Neural cell (in vitro differentiated cells): ENCODE results near the gene MTMR12. TPM values are rescaled to one million over a fixed set of nuclear protein-coding genes. Genes with fewer than 3 reads are reported as not detected.

Experiments
- H2AFZ ChIP-seq: fragments of 200-600, 300-800 bp; sonication (generic), shearing (Covaris generic); 2 replicates; pipeline ENCODE4 v1.6.0; 2014; ENCODE audit warnings: low read depth, mild to moderate bottlenecking, antibody characterized with exemption, low read length, moderate library complexity
- H3F3A ChIP-seq: fragments of 200-600 bp; shearing (Covaris generic); 2 replicates; pipeline ENCODE4 v1.6.1; 2016; ENCODE audit warnings: mild to moderate bottlenecking, moderate library complexity, mixed read lengths, antibody characterized with exemption, low read length; ENCODE audit not compliant: insufficient read depth, poor library complexity, severe bottlenecking
- H3K27ac ChIP-seq: fragments of 200-600, 300-800 bp; sonication (generic), shearing (Covaris generic); 2 replicates; pipeline ENCODE4 v1.5.1; 2014; ENCODE audit warnings: mild to moderate bottlenecking, low read length, moderate library complexity
- H3K27me3 ChIP-seq: fragments of 300-800, 200-600 bp; sonication (generic), shearing (Covaris generic); 2 replicates; pipeline ENCODE4 v1.6.0; 2014; ENCODE audit warnings: mild to moderate bottlenecking, low read depth, low read length, moderate library complexity; ENCODE audit not compliant: insufficient read depth
- H3K36me3 ChIP-seq: fragments of 300-800, 200-600 bp; sonication (generic), shearing (Covaris generic); 2 replicates; pipeline ENCODE4 v1.5.1; 2014; ENCODE audit warnings: mild to moderate bottlenecking, antibody characterized with exemption, low read length, moderate library complexity; ENCODE audit not compliant: insufficient read depth
- H3K4me2 ChIP-seq: fragments of 300-800, 200-600 bp; sonication (generic), shearing (Covaris generic); 2 replicates; pipeline ENCODE4 v1.6.0; 2014; ENCODE audit warnings: mild to moderate bottlenecking, low read length
- H3K4me3 ChIP-seq: fragments of 300-800, 200-600 bp; sonication (generic), shearing (Covaris generic); 2 replicates; pipeline ENCODE4 v1.5.1; 2014; ENCODE audit warnings: mild to moderate bottlenecking, low read length, moderate library complexity
- H3K79me2 ChIP-seq: fragments of 200-600 bp; shearing (Covaris generic); replicated peaks from 2 replicates; pipeline ENCODE4 v1.6.0; 2014; ENCODE audit warnings: mild to moderate bottlenecking, low read length, moderate library complexity; ENCODE audit not compliant: insufficient read depth
- H3K9ac ChIP-seq: fragments of 300-800, 200-600 bp; sonication (generic), shearing (Covaris generic); 2 replicates; pipeline ENCODE4 v1.6.1; 2016; ENCODE audit warnings: mild to moderate bottlenecking, low read length, mixed read lengths
- H3K9me2 ChIP-seq: fragments of 200-600 bp; shearing (Covaris generic); 2 replicates; pipeline ENCODE4 v1.6.1; 2016; ENCODE audit warnings: mild to moderate bottlenecking, low read length, mixed read lengths; ENCODE audit not compliant: insufficient read depth
- H3K9me3 ChIP-seq: fragments of 200-600, 300-800 bp; sonication (generic), shearing (Covaris generic); 2 replicates; pipeline ENCODE4 v1.6.1; 2016; ENCODE audit warnings: mild to moderate bottlenecking, mixed run types, low read length, moderate library complexity, mixed read lengths
- H4K20me1 ChIP-seq: fragments of 200-600 bp; shearing (Covaris generic); 2 replicates; pipeline ENCODE4 v1.6.1; 2016; ENCODE audit warnings: mild to moderate bottlenecking, mixed run types; ENCODE audit not compliant: insufficient read depth
- CTCF ChIP-seq: fragments of 450-650 bp; IDR thresholded peaks from 2 replicates; pipeline ENCODE4 v1.5.1; 2014; ENCODE audit warnings: antibody characterized with exemption, mild to moderate bottlenecking, moderate library complexity; ENCODE audit not compliant: poor library complexity, severe bottlenecking
- EP300 ChIP-seq: fragments of 450-650 bp; conservative IDR thresholded peaks from 2 replicates; pipeline ENCODE4 v1.6.1; 2014; ENCODE audit warnings: antibody characterized with exemption, mild to moderate bottlenecking, moderate library complexity; ENCODE audit not compliant: poor library complexity, severe bottlenecking
- EZH2 ChIP-seq: fragments of 200-600, 300-800 bp; shearing (Covaris generic), sonication (generic); IDR thresholded peaks from 2 replicates; pipeline ENCODE4 v1.6.1; 2014; ENCODE audit warnings: antibody characterized with exemption, low read length, borderline replicate concordance, mild to moderate bottlenecking; ENCODE audit not compliant: insufficient read depth, poor library complexity, severe bottlenecking
- MXI1 ChIP-seq: fragments of 450-650 bp; conservative IDR thresholded peaks from 2 replicates; pipeline ENCODE4 v1.6.1; 2014; ENCODE audit warnings: antibody characterized with exemption, mild to moderate bottlenecking; ENCODE audit not compliant: poor library complexity, severe bottlenecking
- POLR2AphosphoS5 ChIP-seq: IDR thresholded peaks from 2 replicates; pipeline ENCODE4 v1.6.1; 2012
- RAD21 ChIP-seq: fragments of 450-650 bp; conservative IDR thresholded peaks from 2 replicates; pipeline ENCODE4 v1.6.1; 2014; ENCODE audit warnings: antibody characterized with exemption, mild to moderate bottlenecking, moderate library complexity
- SMC3 ChIP-seq: fragments of 450-650 bp; conservative IDR thresholded peaks from 2 replicates; pipeline ENCODE4 v1.6.1; 2014; ENCODE audit warnings: antibody characterized with exemption, mild to moderate bottlenecking, moderate library complexity; ENCODE audit not compliant: poor library complexity
- TAF1 ChIP-seq: IDR thresholded peaks from 2 replicates; pipeline ENCODE4 v1.6.1; 2012; ENCODE audit warnings: low read depth
- polyA plus RNA-seq: library from polyadenylated mRNA; depleted of rRNA; stranded (reverse); fragments of >200 nt; gene quantifications from 2 replicates; pipeline ENCODE4 v1.2.3, GENCODE V29; 2014
- TF ChIP-seq, protein P1 (sequence below): IDR thresholded peaks from 2 replicates; pipeline ENCODE4 v1.6.1; 2012; ENCODE audit warnings: borderline replicate concordance

Gene MTMR12
- polyA plus RNA-seq, 1 donor from 2014 or later, result 13.5 TPM

DNA sequence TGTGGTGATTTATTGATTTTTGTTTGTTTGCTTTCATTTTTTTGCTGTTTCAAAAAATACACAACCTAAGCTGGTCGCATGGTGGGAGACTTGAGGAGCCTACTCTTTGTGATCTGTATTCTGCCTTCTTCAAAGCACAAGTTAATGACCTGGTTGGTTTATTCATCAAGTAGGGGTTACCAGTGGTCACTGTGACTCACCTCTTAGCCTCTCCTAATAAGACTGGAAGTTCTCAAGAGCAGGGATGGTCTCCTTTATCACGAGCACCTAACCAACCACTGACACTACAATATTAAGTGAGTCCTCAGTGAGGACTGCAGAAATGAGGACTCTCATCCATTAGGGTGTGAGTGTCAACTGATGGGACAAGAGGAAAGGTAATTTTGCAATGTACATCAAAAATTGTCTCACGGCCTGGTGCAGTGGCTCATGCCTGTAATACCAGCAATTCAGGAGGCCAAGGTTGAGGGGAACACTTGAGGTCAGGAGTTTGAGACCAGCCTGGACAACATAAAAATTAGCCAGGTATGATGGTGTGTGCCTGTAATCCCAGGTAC is 13.6 kb upstream of the MTMR12 start:
- Histone ChIP-seq H3K79me2 (no peaks in the 10 kb centered on the region), H3K4me3 (no peak overlapping the region), H3K36me3 (no peaks in the 10 kb centered on the region), H3K9me3 (no peaks in the 10 kb centered on the region), H3F3A (no peaks in the 10 kb centered on the region), H3K9ac (no peak overlapping the region), H3K27ac (no peak overlapping the region), H3K27me3 (no peaks in the 10 kb centered on the region), H3K9me2 (no peaks in the 10 kb centered on the region), H3K4me2 (no peak overlapping the region), H2AFZ (no peak overlapping the region), H4K20me1 (no peaks in the 10 kb centered on the region)
- no peak for TF ChIP-seq TAF1
- TF ChIP-seq, protein P1, sequence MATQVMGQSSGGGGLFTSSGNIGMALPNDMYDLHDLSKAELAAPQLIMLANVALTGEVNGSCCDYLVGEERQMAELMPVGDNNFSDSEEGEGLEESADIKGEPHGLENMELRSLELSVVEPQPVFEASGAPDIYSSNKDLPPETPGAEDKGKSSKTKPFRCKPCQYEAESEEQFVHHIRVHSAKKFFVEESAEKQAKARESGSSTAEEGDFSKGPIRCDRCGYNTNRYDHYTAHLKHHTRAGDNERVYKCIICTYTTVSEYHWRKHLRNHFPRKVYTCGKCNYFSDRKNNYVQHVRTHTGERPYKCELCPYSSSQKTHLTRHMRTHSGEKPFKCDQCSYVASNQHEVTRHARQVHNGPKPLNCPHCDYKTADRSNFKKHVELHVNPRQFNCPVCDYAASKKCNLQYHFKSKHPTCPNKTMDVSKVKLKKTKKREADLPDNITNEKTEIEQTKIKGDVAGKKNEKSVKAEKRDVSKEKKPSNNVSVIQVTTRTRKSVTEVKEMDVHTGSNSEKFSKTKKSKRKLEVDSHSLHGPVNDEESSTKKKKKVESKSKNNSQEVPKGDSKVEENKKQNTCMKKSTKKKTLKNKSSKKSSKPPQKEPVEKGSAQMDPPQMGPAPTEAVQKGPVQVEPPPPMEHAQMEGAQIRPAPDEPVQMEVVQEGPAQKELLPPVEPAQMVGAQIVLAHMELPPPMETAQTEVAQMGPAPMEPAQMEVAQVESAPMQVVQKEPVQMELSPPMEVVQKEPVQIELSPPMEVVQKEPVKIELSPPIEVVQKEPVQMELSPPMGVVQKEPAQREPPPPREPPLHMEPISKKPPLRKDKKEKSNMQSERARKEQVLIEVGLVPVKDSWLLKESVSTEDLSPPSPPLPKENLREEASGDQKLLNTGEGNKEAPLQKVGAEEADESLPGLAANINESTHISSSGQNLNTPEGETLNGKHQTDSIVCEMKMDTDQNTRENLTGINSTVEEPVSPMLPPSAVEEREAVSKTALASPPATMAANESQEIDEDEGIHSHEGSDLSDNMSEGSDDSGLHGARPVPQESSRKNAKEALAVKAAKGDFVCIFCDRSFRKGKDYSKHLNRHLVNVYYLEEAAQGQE, result no peak
- TF ChIP-seq CTCF, result no peak
- TF ChIP-seq EZH2, result no peak
- no peak for TF ChIP-seq MXI1
- TF ChIP-seq POLR2AphosphoS5, result no peak
- TF ChIP-seq RAD21, result no peak
- no peak for TF ChIP-seq SMC3
- no peak for TF ChIP-seq EP300

GRCh38 chr5:32325616-32326015 is 12.9 kb upstream of the MTMR12 start:
- Histone ChIP-seq H3K9me3 (no peaks in the 10 kb centered on the region), H4K20me1 (no peaks in the 10 kb centered on the region), H3K4me2 (no peak overlapping the region), H3K9ac (no peak overlapping the region), H3F3A (no peaks in the 10 kb centered on the region), H2AFZ (no peak overlapping the region), H3K9me2 (no peaks in the 10 kb centered on the region), H3K27me3 (no peaks in the 10 kb centered on the region), H3K36me3 (no peaks in the 10 kb centered on the region), H3K27ac (no peak overlapping the region), H3K4me3 (no peak overlapping the region), H3K79me2 (no peaks in the 10 kb centered on the region)
- no peak for TF ChIP-seq POLR2AphosphoS5
- TF ChIP-seq RAD21, result no peak
- no peak for TF ChIP-seq MXI1
